GM12878 (cell line): ENCODE data around the gene ZNF621. TPM values are rescaled to one million over a fixed set of nuclear protein-coding genes. Genes with fewer than 3 reads are reported as not detected.

Experiments
- ATAC-seq: fragments of 200-7000 bp; cut with Tn5 transposase; 3 replicates; pipeline ENCODE4 v1.9.1; 2020; ENCODE audit warnings: mild to moderate bottlenecking, moderate library complexity
- BruUV-seq: library from RNA; stranded (reverse); fragments of 400-500 nt; replicated peaks from 2 replicates; lab custom pipeline; 2021; lab: Mats Ljungman, UMichigan
- CTCF ChIA-PET: fragments of 300-600 bp; sonication (Branson Sonifier 250); formaldehyde crosslinking; extraction: SDS; loops from one replicate; lab custom pipeline; 2021; ENCODE audit warnings: inconsistent platforms; lab: Yijun Ruan, JAX
- POLR2A ChIA-PET: fragments of 350-600 bp; formaldehyde crosslinking; extraction: SDS; loops from one replicate; lab custom pipeline; 2021; ENCODE audit warnings: inconsistent platforms; lab: Charles Lee
- RAD21 ChIA-PET: fragments of 300-600 bp; sonication (Branson Sonifier 250); formaldehyde crosslinking; loops from one replicate; lab custom pipeline; 2023; ENCODE audit warnings: antibody characterized with exemption; ENCODE audit not compliant: unreplicated experiment; lab: Charles Lee
- SMC1A ChIA-PET: fragments of 300-600 bp; sonication (Branson Sonifier 250); formaldehyde crosslinking; loops from one replicate; lab custom pipeline; 2023; ENCODE audit not compliant: unreplicated experiment, uncharacterized antibody; lab: Charles Lee
- DNase-seq: peaks from one replicate; pipeline ENCODE4 v3.0.0-alpha.2; 2011; ENCODE audit warnings: low read depth, low spot score
- FAIRE-seq: peaks from 3 replicates; lab custom pipeline; 2011; peaks lifted over from hg19 to GRCh38; lab: Jason Lieb, UNC
- H2AFZ ChIP-seq: 2 replicates; pipeline ENCODE4 v1.6.0; 2011; ENCODE audit warnings: low read depth, low read length, control low read depth; ENCODE audit not compliant: control insufficient read depth
- H3K27ac ChIP-seq: 2 replicates; pipeline ENCODE4 v1.5.1; 2011; ENCODE audit warnings: control low read depth; ENCODE audit not compliant: control insufficient read depth, insufficient read depth
- H3K27me3 ChIP-seq, 2 experiments: replicated peaks in 1 of 2; 2 replicates each; pipeline versions ENCODE4 v1.6.0 to v1.6.1; 2011; ENCODE audit warnings: low read length in 1 of 2; ENCODE audit not compliant: control insufficient read depth in 2 of 2, insufficient read depth in 2 of 2
- H3K36me3 ChIP-seq, 2 experiments: 2 replicates each; pipeline ENCODE4 v1.5.1; 2011; ENCODE audit warnings: low read length in 1 of 2; ENCODE audit not compliant: control insufficient read depth in 2 of 2, insufficient read depth in 2 of 2
- H3K4me1 ChIP-seq: 2 replicates; pipeline ENCODE4 v1.6.1; 2011; ENCODE audit warnings: mild to moderate bottlenecking, low read length, moderate library complexity, mixed read lengths; ENCODE audit not compliant: control insufficient read depth, insufficient read depth
- H3K4me2 ChIP-seq: 2 replicates; pipeline ENCODE4 v1.6.0; 2011; ENCODE audit warnings: control low read depth; ENCODE audit not compliant: control insufficient read depth, insufficient read depth
- H3K4me3 ChIP-seq: fragments of 200-600 bp; sonication (generic); 2 replicates; pipeline ENCODE4 v1.5.1; 2016
- H3K79me2 ChIP-seq: 2 replicates; pipeline ENCODE4 v1.6.0; 2011; ENCODE audit warnings: low read length; ENCODE audit not compliant: control insufficient read depth, insufficient read depth
- H3K9ac ChIP-seq: 2 replicates; pipeline ENCODE4 v1.8.0; 2011; ENCODE audit warnings: low read length, control low read depth, mixed read lengths; ENCODE audit not compliant: control insufficient read depth, insufficient read depth
- H3K9me3 ChIP-seq: replicated peaks from 3 replicates; pipeline ENCODE4 v1.5.1; 2011; ENCODE audit warnings: mild to moderate bottlenecking, low read length; ENCODE audit not compliant: control insufficient read depth, insufficient read depth
- H4K20me1 ChIP-seq: 2 replicates; pipeline ENCODE4 v1.6.0; 2011; ENCODE audit not compliant: control insufficient read depth, insufficient read depth
- EED ChIP-seq: sonication (generic); IDR thresholded peaks from 2 replicates; pipeline ENCODE4 v1.6.1; 2016; ENCODE audit warnings: antibody characterized with exemption, low read depth
- MLLT1 ChIP-seq: fragments of 450-650 bp; IDR thresholded peaks from 2 replicates; pipeline ENCODE4 v1.6.1; 2016; ENCODE audit warnings: mild to moderate bottlenecking
- SIN3A ChIP-seq: IDR thresholded peaks from 2 replicates; pipeline ENCODE4 v1.6.1; 2012; ENCODE audit warnings: low read depth, low read length, improper control_type of control experiment
- STAT1 ChIP-seq: fragments of 450-650 bp; conservative IDR thresholded peaks from 2 replicates; pipeline ENCODE4 v1.6.1; 2014; ENCODE audit warnings: antibody characterized with exemption, mild to moderate bottlenecking
- SUPT20H ChIP-seq: IDR thresholded peaks from 2 replicates; pipeline ENCODE4 v1.6.1; 2011; ENCODE audit warnings: low read depth, mild to moderate bottlenecking, low read length, moderate library complexity, borderline replicate concordance; ENCODE audit not compliant: control insufficient read depth
- TAF1 ChIP-seq: IDR thresholded peaks from 2 replicates; pipeline ENCODE4 v1.6.1; 2011; ENCODE audit warnings: mild to moderate bottlenecking, low read depth, low read length, borderline replicate concordance
- WRNIP1 ChIP-seq: IDR thresholded peaks from 2 replicates; pipeline ENCODE4 v1.6.1; 2011; ENCODE audit warnings: low read depth, low read length, improper control_type of control experiment, borderline replicate concordance
- YY1 ChIP-seq: IDR thresholded peaks from 2 replicates; pipeline ENCODE4 v1.6.1; 2011; ENCODE audit warnings: low read depth, mild to moderate bottlenecking, low read length
- WGBS: methylation state at CpG from one replicate; pipeline ENCODE4 v1.1.6; 2016; ENCODE audit warnings: low lambda C conversion rate; ENCODE audit not compliant: insufficient replicate concordance, insufficient coverage; ENCODE audit errors: missing lambda C conversion rate; 5-methylcytosine and 5-hydroxymethylcytosine counted together
- in situ Hi-C: fragments of 300-500 bp; cut with MboI; formaldehyde crosslinking; loops from 9 replicates; pipeline ENCODE4 v1.14.3; 2018; ENCODE audit warnings: mixed read lengths
- intact Hi-C: fragments of 100-400 bp; cut with micrococcal nuclease; formaldehyde crosslinking; loops from one replicate; pipeline ENCODE4 v1.14.2; 2022; ENCODE audit not compliant: unreplicated experiment
- polyA plus RNA-seq, 11 experiments: library from polyadenylated mRNA; depleted of rRNA in 4 of 11; unstranded in 6 of 11; stranded (reverse) in 5 of 11; fragments of >200 nt; fragmentation: Nextera tagmentation in 4 of 11; fragmentation: Illumina TruSeq in 1 of 11; extraction: Ambion mirVana in 4 of 11; extraction: Trizol in 1 of 11; gene quantifications; 1 replicate in 1 of 11; 2 replicates in 10 of 11; pipeline versions ENCODE4 v1.2.1 to v1.2.3, GENCODE V29; 2011 to 2016; ENCODE audit warnings: inconsistent platforms in 2 of 11, missing spikeins in 2 of 11, low read depth in 1 of 11
- total RNA-seq, 4 experiments: library from RNA; depleted of rRNA in 3 of 4; stranded (reverse); fragments of >200 nt in 3 of 4; fragmentation: Illumina TruSeq in 1 of 4; extraction: Trizol in 1 of 4; gene quantifications; 2 replicates each; pipeline versions ENCODE4 v1.2.1 to v1.2.3, GENCODE V29; 2013 to 2021

The ZNF621 gene
- total and polyA plus RNA-seq, 10 of the 15 experiments (the other 5 are each of a cell fraction or from before 2014, with no cell fraction given), result 2.9 to 26.3 (median 11.9) TPM

- Histone ChIP-seq H3K4me3 (no peak overlapping the region), H3K4me2 (no peak overlapping the region), H4K20me1 (no peaks in the 10 kb centered on the region), H3K79me2 (no peaks in the 10 kb centered on the region), H3K36me3 (no peaks in the 10 kb centered on the region), H3K4me1 (no peaks in the 10 kb centered on the region), H3K9me3 (no peaks in the 10 kb centered on the region), H3K27ac (no peak overlapping the region), H3K27me3 (no peaks in the 10 kb centered on the region), H2AFZ (no peak overlapping the region), H3K9ac (no peak overlapping the region)
- CTCF ChIA-PET, result no interaction called here
- RAD21 ChIA-PET, result no interaction called here
- TF ChIP-seq MLLT1, result no peak
- TF ChIP-seq WRNIP1, result no peak
- no peak for TF ChIP-seq TAF1
- no peak for TF ChIP-seq STAT1
- no peak for TF ChIP-seq SUPT20H
- TF ChIP-seq SIN3A, result no peak
- WGBS, result 82% methylated on average over 5 of the region's 5 CpGs
- POLR2A ChIA-PET, result no interaction called here
- ATAC-seq (no peak), DNase-seq (no peak), FAIRE-seq (no peak)
- intact Hi-C loops, result no loop called here
- SMC1A ChIA-PET, result no interaction called here
- TSS peak; percentile 52 for BruUV-seq
- in situ Hi-C loops, result no loop called here
These were observed 8.6 kb upstream of the ZNF621 start for GRCh38 chr3:40516201-40516600.

GRCh38 chr3:40518067-40518466 lies 6.7 kb upstream of the ZNF621 start:
- Histone ChIP-seq H2AFZ (no peak overlapping the region), H4K20me1 (no peaks in the 10 kb centered on the region), H3K79me2 (no peaks in the 10 kb centered on the region), H3K4me3 (no peak overlapping the region), H3K36me3 (no peaks in the 10 kb centered on the region), H3K27me3 (no peaks in the 10 kb centered on the region), H3K9me3 (no peaks in the 10 kb centered on the region), H3K4me1 (no peaks in the 10 kb centered on the region), H3K27ac (no peak overlapping the region), H3K4me2 (no peak overlapping the region), H3K9ac (no peak overlapping the region)
- ChIA-PET SMC1A (interaction anchor here (1.5 kb wide), 1 partner anchor 66 kb away, joined by 3 read pairs; no protein-coding TSS in a partner anchor), CTCF (no interaction called here), POLR2A (no interaction called here), RAD21 (no interaction called here)
- FAIRE-seq (no peak), ATAC-seq (no peak), DNase-seq (no peak)
- in situ Hi-C loops, result no loop called here
- TF ChIP-seq YY1, result no peak
- TF ChIP-seq EED, result no peak
- no TSS peak for BruUV-seq
- WGBS, result 92% methylated on average over 1 of the region's 1 CpG
- intact Hi-C loops, result no loop called here
